Measurements from ENCODE around the gene ADAM17. TPM values are rescaled to one million over a fixed set of nuclear protein-coding genes. Genes with fewer than 3 reads are reported as not detected.

The ADAM17 gene
- polyA plus RNA-seq, 3 donors: 30.2 to 34.8 (median 30.9) TPM

DNA sequence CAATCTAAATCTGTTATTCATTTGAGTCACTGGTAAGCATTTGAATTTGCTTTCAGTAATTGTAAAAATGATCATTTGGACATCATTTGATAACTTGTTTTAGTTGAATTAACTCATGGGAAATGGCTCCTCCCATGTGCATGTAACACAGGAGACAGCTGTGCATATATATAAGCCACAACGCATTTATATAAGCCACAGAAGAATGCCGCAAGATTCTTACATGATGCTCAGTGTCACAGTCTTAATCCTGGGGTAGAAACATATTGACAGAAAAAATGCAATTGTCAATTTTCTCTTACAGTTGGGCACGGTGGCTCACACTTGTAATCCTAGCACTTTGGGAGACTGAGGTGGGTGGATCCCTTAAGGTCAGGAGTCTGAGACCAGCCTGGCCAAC, 94.6 kb downstream of the ADAM17 start:
- H3K4me1 Mint-ChIP-seq: peaks cover 10% of the 10 kb centered on the region
- no peaks in the 10 kb centered on the region for H3K9me3 Mint-ChIP-seq
- 86% methylated on average over 3 of the region's 3 CpGs for WGBS (ENCODE audit: insufficient coverage)
- H3K27me3 Mint-ChIP-seq (ENCODE audit: low read depth in 3 of 3): no peaks in the 10 kb centered on the region
- Histone ChIP-seq H3K79me2 (ENCODE audit: insufficient read depth, low read length) (no peaks in the 10 kb centered on the region), H3K4me1 (ENCODE audit: control insufficient read depth in 1 of 2, insufficient read depth in 2 of 2, low read length in 2 of 2) (peaks cover 0 to 4% of the 10 kb centered on the region in 2 donors), H3K27ac (ENCODE audit: low read depth in 1 of 2, low read length in 2 of 2) (no peak overlapping the region), H2AFZ (ENCODE audit: insufficient read depth, low read depth, low read length, poor library complexity, severe bottlenecking) (no peak overlapping the region), H4K20me1 (ENCODE audit: insufficient read depth, low read length) (no peaks in the 10 kb centered on the region), H3K4me3 (replicated peaks in 1 of 3; ENCODE audit: low read depth in 2 of 3, low read length in 3 of 3) (no peak overlapping the region), H3K4me2 (replicated peaks; ENCODE audit: extremely low read depth, low read length, poor library complexity, severe bottlenecking) (no peak overlapping the region), H3K27me3 (ENCODE audit: control insufficient read depth in 2 of 2, insufficient read depth in 2 of 2, low read length in 2 of 2) (no peaks in the 10 kb centered on the region), H3K36me3 (replicated peaks in 1 of 2; ENCODE audit: control insufficient read depth in 1 of 2, insufficient read depth in 2 of 2, low read length in 2 of 2) (peaks cover 50 to 87% of the 10 kb centered on the region in 2 donors), H3K9ac (ENCODE audit: insufficient read depth, low read length, poor library complexity, severe bottlenecking) (no peak overlapping the region), H3K9me3 (replicated peaks in 1 of 2; ENCODE audit: control insufficient read depth in 1 of 2, insufficient read depth in 1 of 2, low read length in 2 of 2) (no peaks in the 10 kb centered on the region)
- no peak overlapping the region for H3K27ac Mint-ChIP-seq
- H3K36me3 Mint-ChIP-seq: peaks cover 68 to 84% of the 10 kb centered on the region in 2 donors
- DNase-seq: no peak
- no peak overlapping the region for H3K4me3 Mint-ChIP-seq
- intact Hi-C loops (cut with micrococcal nuclease): no loop called here
- TF ChIP-seq, protein P1, sequence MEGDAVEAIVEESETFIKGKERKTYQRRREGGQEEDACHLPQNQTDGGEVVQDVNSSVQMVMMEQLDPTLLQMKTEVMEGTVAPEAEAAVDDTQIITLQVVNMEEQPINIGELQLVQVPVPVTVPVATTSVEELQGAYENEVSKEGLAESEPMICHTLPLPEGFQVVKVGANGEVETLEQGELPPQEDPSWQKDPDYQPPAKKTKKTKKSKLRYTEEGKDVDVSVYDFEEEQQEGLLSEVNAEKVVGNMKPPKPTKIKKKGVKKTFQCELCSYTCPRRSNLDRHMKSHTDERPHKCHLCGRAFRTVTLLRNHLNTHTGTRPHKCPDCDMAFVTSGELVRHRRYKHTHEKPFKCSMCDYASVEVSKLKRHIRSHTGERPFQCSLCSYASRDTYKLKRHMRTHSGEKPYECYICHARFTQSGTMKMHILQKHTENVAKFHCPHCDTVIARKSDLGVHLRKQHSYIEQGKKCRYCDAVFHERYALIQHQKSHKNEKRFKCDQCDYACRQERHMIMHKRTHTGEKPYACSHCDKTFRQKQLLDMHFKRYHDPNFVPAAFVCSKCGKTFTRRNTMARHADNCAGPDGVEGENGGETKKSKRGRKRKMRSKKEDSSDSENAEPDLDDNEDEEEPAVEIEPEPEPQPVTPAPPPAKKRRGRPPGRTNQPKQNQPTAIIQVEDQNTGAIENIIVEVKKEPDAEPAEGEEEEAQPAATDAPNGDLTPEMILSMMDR (IDR thresholded peaks at IDR 0.05): no peak

GRCh38 chr2:9460441-9461017, 95.1 kb downstream of the ADAM17 start:
- 100% methylated on average over 1 of the region's 3 CpGs for WGBS (ENCODE audit: insufficient coverage)
- Mint-ChIP-seq H3K4me1 (peaks cover 10% of the 10 kb centered on the region), H3K27me3 (ENCODE audit: low read depth in 3 of 3) (no peaks in the 10 kb centered on the region), H3K9me3 (no peaks in the 10 kb centered on the region), H3K36me3 (peaks cover 66 to 82% of the 10 kb centered on the region in 2 donors), H3K27ac (peak overlapping the region in 1 of 7 donors; percentile 58), H3K4me3 (no peak overlapping the region)
- Histone ChIP-seq H3K9ac (ENCODE audit: insufficient read depth, low read length, poor library complexity, severe bottlenecking) (no peak overlapping the region), H3K4me3 (replicated peaks in 1 of 3; ENCODE audit: low read depth in 2 of 3, low read length in 3 of 3) (no peak overlapping the region), H3K4me2 (replicated peaks; ENCODE audit: extremely low read depth, low read length, poor library complexity, severe bottlenecking) (no peak overlapping the region), H4K20me1 (ENCODE audit: insufficient read depth, low read length) (no peaks in the 10 kb centered on the region), H3K27me3 (ENCODE audit: control insufficient read depth in 2 of 2, insufficient read depth in 2 of 2, low read length in 2 of 2) (no peaks in the 10 kb centered on the region), H3K4me1 (ENCODE audit: control insufficient read depth in 1 of 2, insufficient read depth in 2 of 2, low read length in 2 of 2) (peaks cover 0 to 4% of the 10 kb centered on the region in 2 donors), H3K79me2 (ENCODE audit: insufficient read depth, low read length) (no peaks in the 10 kb centered on the region), H3K27ac (ENCODE audit: low read depth in 1 of 2, low read length in 2 of 2) (no peak overlapping the region), H2AFZ (ENCODE audit: insufficient read depth, low read depth, low read length, poor library complexity, severe bottlenecking) (no peak overlapping the region), H3K36me3 (replicated peaks in 1 of 2; ENCODE audit: control insufficient read depth in 1 of 2, insufficient read depth in 2 of 2, low read length in 2 of 2) (peaks cover 54 to 87% of the 10 kb centered on the region in 2 donors), H3K9me3 (replicated peaks in 1 of 2; ENCODE audit: control insufficient read depth in 1 of 2, insufficient read depth in 1 of 2, low read length in 2 of 2) (no peaks in the 10 kb centered on the region)
- no peak for DNase-seq
- TF ChIP-seq, protein P1 (IDR thresholded peaks at IDR 0.05): no peak
- intact Hi-C loops (cut with micrococcal nuclease): no loop called here
